Endothelial cell of umbilical vein (primary cell): ENCODE results near the gene RNF135. TPM values are rescaled to one million over a fixed set of nuclear protein-coding genes. Genes with fewer than 3 reads are reported as not detected.
"Not testable (repeated sequence)": the region's sequence is repeated elsewhere in the genome, so short reads cannot be mapped to it uniquely, and the experiment has no call there.

ENCODE experiments used
- BruUV-seq: library from RNA; stranded (reverse); fragments of 400-500 nt; replicated peaks from 2 replicates; lab custom pipeline; 2021; lab: Mats Ljungman, UMichigan
- CTCF ChIA-PET: fragments of 300-600, 350-600 bp; sonication (Branson Sonifier 250); formaldehyde crosslinking; loops from one replicate; lab custom pipeline; 2021; ENCODE audit warnings: antibody characterized with exemption, inconsistent platforms; lab: Charles Lee
- POLR2A ChIA-PET: fragments of 300-600, 350-600 bp; sonication (Branson Sonifier 250); formaldehyde crosslinking; loops from one replicate; lab custom pipeline; 2021; ENCODE audit warnings: antibody characterized with exemption, inconsistent platforms; lab: Charles Lee
- DNase-seq: peaks from one replicate; pipeline ENCODE4 v3.0.0-alpha.2; 2011; ENCODE audit warnings: low read depth, low spot score
- FAIRE-seq: peaks from 2 replicates; lab custom pipeline; 2011; peaks lifted over from hg19 to GRCh38; lab: Jason Lieb, UNC
- H2AFZ ChIP-seq: 2 replicates; pipeline ENCODE4 v1.6.0; 2012; ENCODE audit warnings: low read depth, low read length, control low read depth, inconsistent platforms
- H3K27ac ChIP-seq: 2 replicates; pipeline ENCODE4 v1.5.1; 2011; ENCODE audit warnings: low read depth, mild to moderate bottlenecking, control low read depth, low read length, moderate library complexity; ENCODE audit not compliant: insufficient read depth
- H3K27me3 ChIP-seq, 2 experiments: 2 replicates each; pipeline versions ENCODE4 v1.6.0 to v1.6.1; 2011; ENCODE audit warnings: low read length in 2 of 2, mixed read lengths in 1 of 2; ENCODE audit not compliant: control insufficient read depth in 2 of 2, insufficient read depth in 2 of 2
- H3K36me3 ChIP-seq, 2 experiments: 2 replicates in 1 of 2; 3 replicates in 1 of 2; pipeline ENCODE4 v1.5.1; 2011; ENCODE audit warnings: low read length in 2 of 2, mild to moderate bottlenecking in 1 of 2, moderate library complexity in 1 of 2; ENCODE audit not compliant: control insufficient read depth in 2 of 2, insufficient read depth in 2 of 2; ENCODE audit errors: extremely low read depth in 1 of 2
- H3K4me1 ChIP-seq: 3 replicates; pipeline ENCODE4 v1.5.1; 2011; ENCODE audit warnings: mild to moderate bottlenecking, low read length; ENCODE audit not compliant: control insufficient read depth, insufficient read depth; ENCODE audit errors: extremely low read depth
- H3K4me2 ChIP-seq: 2 replicates; pipeline ENCODE4 v1.6.1; 2011; ENCODE audit warnings: low read length, control low read depth, mixed read lengths; ENCODE audit not compliant: insufficient read depth
- H3K4me3 ChIP-seq, 3 experiments: fragments of 200-600 bp in 1 of 3; sonication (generic), shearing (Covaris generic) in 1 of 3; replicated peaks in 1 of 3; 2 replicates each; pipeline ENCODE4 v1.5.1; 2011 to 2016; ENCODE audit warnings: control low read depth in 3 of 3, low read length in 3 of 3, mild to moderate bottlenecking in 2 of 3, inconsistent platforms in 1 of 3, low read depth in 1 of 3, moderate library complexity in 1 of 3; ENCODE audit not compliant: insufficient read depth in 1 of 3
- H3K79me2 ChIP-seq: 2 replicates; pipeline ENCODE4 v1.6.0; 2012; ENCODE audit warnings: low read length, inconsistent platforms; ENCODE audit not compliant: control insufficient read depth, insufficient read depth
- H3K9ac ChIP-seq: replicated peaks from 2 replicates; pipeline ENCODE3; 2011; ENCODE audit warnings: low read length, control low read depth; ENCODE audit not compliant: insufficient read depth; ENCODE audit errors: extremely low read depth
- H3K9me1 ChIP-seq: replicated peaks from 3 replicates; pipeline ENCODE4 v1.6.0; 2011; ENCODE audit warnings: mild to moderate bottlenecking, low read length; ENCODE audit not compliant: control insufficient read depth, insufficient read depth; ENCODE audit errors: extremely low read depth
- H3K9me3 ChIP-seq: replicated peaks from 2 replicates; pipeline ENCODE4 v1.5.1; 2012; ENCODE audit warnings: low read length, inconsistent platforms; ENCODE audit not compliant: control insufficient read depth, insufficient read depth
- H4K20me1 ChIP-seq: replicated peaks from 2 replicates; pipeline ENCODE3; 2011; ENCODE audit warnings: mild to moderate bottlenecking, low read length; ENCODE audit not compliant: control insufficient read depth, insufficient read depth; ENCODE audit errors: extremely low read depth
- EZH2 ChIP-seq: IDR thresholded peaks from 2 replicates; pipeline ENCODE4 v1.6.1; 2012; ENCODE audit warnings: borderline replicate concordance, low read depth, mild to moderate bottlenecking, moderate library complexity, low read length, inconsistent platforms; ENCODE audit not compliant: severe bottlenecking
- FOS ChIP-seq: IDR thresholded peaks from 2 replicates; pipeline ENCODE4 v1.6.1; 2011; ENCODE audit warnings: mild to moderate bottlenecking, low read length, moderate library complexity, borderline replicate concordance; ENCODE audit not compliant: insufficient read depth
- MAX ChIP-seq: IDR thresholded peaks from 2 replicates; pipeline ENCODE4 v1.6.1; 2011; ENCODE audit not compliant: insufficient read depth, insufficient read length
- MYC ChIP-seq: IDR thresholded peaks from one replicate; pipeline ENCODE4 v1.6.1; 2011; ENCODE audit warnings: mild to moderate bottlenecking, low read depth, low read length
- POLR2A ChIP-seq: IDR thresholded peaks from 2 replicates; pipeline ENCODE4 v1.6.1; 2012; ENCODE audit warnings: low read depth, mild to moderate bottlenecking, control low read depth, low read length
- dilution Hi-C: fragments of 300-500 bp; cut with MboI; formaldehyde crosslinking; loops from one replicate; pipeline ENCODE4 v1.15.0; 2019; ENCODE audit warnings: low sequenced_read_pairs; ENCODE audit not compliant: extremely low pct_ligation_motif_present
- intact Hi-C: fragments of 100-400 bp; cut with micrococcal nuclease; formaldehyde crosslinking; loops from one replicate; pipeline ENCODE4 v1.10.0; 2022
- polyA plus RNA-seq, 4 experiments: library from polyadenylated mRNA; depleted of rRNA in 3 of 4; stranded (reverse) in 3 of 4; unstranded in 1 of 4; fragments of >200 nt; gene quantifications; 2 replicates each; pipeline versions ENCODE4 v1.2.1 to v1.2.3, GENCODE V29; 2011 to 2012; ENCODE audit warnings: missing spikeins in 1 of 4
- total RNA-seq: library from RNA; stranded (reverse); gene quantifications from 2 replicates; pipeline ENCODE4 v1.2.3, GENCODE V29; 2021

The RNF135 gene
- total and polyA plus RNA-seq, 2 donors (not counting 3 experiments of a cell fraction or from before 2014, with no cell fraction given): 11.6 to 12.0 TPM

GRCh38 chr17:30958187-30958586 is 12.7 kb upstream of the RNF135 start:
- no peak for FAIRE-seq
- dilution Hi-C loops (no loop called here), intact Hi-C loops (no loop called here)
- ChIA-PET POLR2A (no interaction called here), CTCF (interaction anchor here (0.8 kb wide), 1 partner anchor 12 kb away, joined by 4 read pairs; the partner anchor contains the start of gene RNF135)
- H3K4me2 ChIP-seq: no peak overlapping the region
- H3K27ac ChIP-seq: no peak overlapping the region
- DNase-seq: no peak
- no peaks in the 10 kb centered on the region for H4K20me1 ChIP-seq
- TF ChIP-seq EZH2 (no peak), MAX (no peak), POLR2A (no peak), MYC (no peak)
- H3K9ac ChIP-seq: no peak overlapping the region
- H3K36me3 ChIP-seq: no peaks in the 10 kb centered on the region
- no peaks in the 10 kb centered on the region for H3K9me3 ChIP-seq
- peaks cover 3 to 6% of the 10 kb centered on the region in 2 experiments for H3K27me3 ChIP-seq
- no peaks in the 10 kb centered on the region for H3K9me1 ChIP-seq
- H3K4me3 ChIP-seq: no peak overlapping the region
- no peaks in the 10 kb centered on the region for H3K79me2 ChIP-seq
- no peak overlapping the region for H2AFZ ChIP-seq
- no peaks in the 10 kb centered on the region for H3K4me1 ChIP-seq
- no TSS peak for BruUV-seq

GRCh38 chr17:30961209-30962188 is 9.3 kb upstream of the RNF135 start:
- intact Hi-C loops: no loop called here
- dilution Hi-C loops: no loop called here
- ChIA-PET CTCF (no interaction called here), POLR2A (no interaction called here)
- Histone ChIP-seq H3K9ac (no peak overlapping the region), H3K27me3 (peaks cover 3 to 6% of the 10 kb centered on the region in 2 experiments), H3K4me1 (no peaks in the 10 kb centered on the region), H3K9me1 (no peaks in the 10 kb centered on the region), H2AFZ (no peak overlapping the region), H3K4me3 (no peak overlapping the region), H3K79me2 (no peaks in the 10 kb centered on the region), H3K9me3 (no peaks in the 10 kb centered on the region), H3K4me2 (no peak overlapping the region), H4K20me1 (no peaks in the 10 kb centered on the region), H3K36me3 (no peaks in the 10 kb centered on the region), H3K27ac (no peak overlapping the region)
- DNase-seq: no peak
- TF ChIP-seq FOS: no peak
- no peak for FAIRE-seq
- no TSS peak for BruUV-seq

GRCh38 chr17:30964312-30964711 is 6.5 kb upstream of the RNF135 start:
- FAIRE-seq, CTCF ChIA-PET, dilution Hi-C loops, POLR2A ChIA-PET, H3K9ac ChIP-seq, DNase-seq, H3K9me1 ChIP-seq, H3K27ac ChIP-seq, H3K79me2 ChIP-seq, BruUV-seq, intact Hi-C loops, H4K20me1 ChIP-seq, H3K9me3 ChIP-seq, H3K4me2 ChIP-seq, H3K4me3 ChIP-seq, H3K4me1 ChIP-seq, H3K36me3 ChIP-seq, H3K27me3 ChIP-seq, H2AFZ ChIP-seq: not testable (repeated sequence)
